Measurements from ENCODE around the gene BLOC1S2. TPM values are rescaled to one million over a fixed set of nuclear protein-coding genes. Genes with fewer than 3 reads are reported as not detected.

BLOC1S2 gene
- total and polyA plus RNA-seq, 4 donors: 18.0 to 54.2 (median 47.1) TPM

GRCh38 chr10:100333106-100333505 lies 46.6 kb upstream of the BLOC1S2 start:
- Histone ChIP-seq H3K4me1 (ENCODE audit: control insufficient read depth in 5 of 5, insufficient read depth in 5 of 5, low read length in 5 of 5) (no peaks in the 10 kb centered on the region), H3K27me3 (ENCODE audit: control insufficient read depth in 3 of 3, insufficient read depth in 3 of 3, low read length in 2 of 3) (peaks cover 0 to 31% (median 19%) of the 10 kb centered on the region in 3 donors)

GRCh38 chr10:100330079-100330478 lies 43.6 kb upstream of the BLOC1S2 start, which contains the start of gene PKD2L1:
PKD2L1 (minus strand) TSS chr10:100330228; CDS start chr10:100330103, 125 bp downstream.
- H3K4me3 ChIP-seq: no peak within 1 kb of the TSS
- no peak within 1 kb of the TSS for H3K9ac ChIP-seq (ENCODE audit: insufficient read depth in 1 of 2, low read length in 2 of 2)
- ATAC-seq (ENCODE audit: insufficient read depth, low FRiP score): no peak
- no peak within 1 kb of the TSS for H3K27ac ChIP-seq (ENCODE audit: low read depth in 1 of 2, low read length in 1 of 2)
- TF ChIP-seq CTCF (IDR thresholded peaks at IDR 0.05; ENCODE audit: control extremely low read depth, extremely low read depth): no peak
- no peaks in the 10 kb centered on the region for H3K36me3 ChIP-seq (ENCODE audit: control insufficient read depth in 4 of 4, insufficient read depth in 4 of 4, low read length in 4 of 4)
- 67 to 71% methylated on average over 5 of the region's 5 CpGs for WGBS, 2 donors
- no peak for DNase-seq
- peaks cover 0 to 52% (median 19%) of the 10 kb centered on the region in 3 donors for H3K27me3 ChIP-seq (ENCODE audit: control insufficient read depth in 3 of 3, insufficient read depth in 3 of 3, low read length in 2 of 3)
- H3K4me1 ChIP-seq (ENCODE audit: control insufficient read depth in 5 of 5, insufficient read depth in 5 of 5, low read length in 5 of 5): no peaks in the 10 kb centered on the region
- no peaks in the 10 kb centered on the region for H3K9me3 ChIP-seq (ENCODE audit: control insufficient read depth in 4 of 4, insufficient read depth in 3 of 4, low read length in 3 of 4)

More at GRCh38 chr10:100333106-100333505, 46.6 kb upstream of the BLOC1S2 start:
- H3K4me3 ChIP-seq: no peak overlapping the region
- H3K9ac ChIP-seq (ENCODE audit: insufficient read depth in 1 of 2, low read length in 2 of 2): no peak overlapping the region
- DNase-seq (no peak), ATAC-seq (ENCODE audit: insufficient read depth, low FRiP score) (no peak)
- no peak overlapping the region for H3K27ac ChIP-seq (ENCODE audit: low read depth in 1 of 2, low read length in 1 of 2)
- H3K9me3 ChIP-seq (ENCODE audit: control insufficient read depth in 4 of 4, insufficient read depth in 3 of 4, low read length in 3 of 4): no peaks in the 10 kb centered on the region
- no peaks in the 10 kb centered on the region for H3K36me3 ChIP-seq (ENCODE audit: control insufficient read depth in 4 of 4, insufficient read depth in 4 of 4, low read length in 4 of 4)
- no peak for TF ChIP-seq CTCF (IDR thresholded peaks at IDR 0.05; ENCODE audit: control extremely low read depth, extremely low read depth)
- 62 to 73% methylated on average over 4 of the region's 4 CpGs for WGBS, 2 donors

GRCh38 chr10:100328198-100328597 lies 41.7 kb upstream of the BLOC1S2 start:
- Histone ChIP-seq H3K9ac (ENCODE audit: insufficient read depth in 1 of 2, low read length in 2 of 2) (no peak overlapping the region), H3K4me1 (ENCODE audit: control insufficient read depth in 5 of 5, insufficient read depth in 5 of 5, low read length in 5 of 5) (no peaks in the 10 kb centered on the region), H3K9me3 (ENCODE audit: control insufficient read depth in 4 of 4, insufficient read depth in 3 of 4, low read length in 3 of 4) (no peaks in the 10 kb centered on the region), H3K27ac (ENCODE audit: low read depth in 1 of 2, low read length in 1 of 2) (no peak overlapping the region), H3K4me3 (no peak overlapping the region), H3K36me3 (ENCODE audit: control insufficient read depth in 4 of 4, insufficient read depth in 4 of 4, low read length in 4 of 4) (no peaks in the 10 kb centered on the region), H3K27me3 (ENCODE audit: control insufficient read depth in 3 of 3, insufficient read depth in 3 of 3, low read length in 2 of 3) (peaks cover 0 to 48% (median 19%) of the 10 kb centered on the region in 3 donors)
- DNase-seq: no peak
- no peak for TF ChIP-seq CTCF (IDR thresholded peaks at IDR 0.05; ENCODE audit: control extremely low read depth, extremely low read depth)
- no peak for ATAC-seq (ENCODE audit: insufficient read depth, low FRiP score)
- 70 to 72% methylated on average over 5 of the region's 5 CpGs for WGBS, 2 donors

GRCh38 chr10:100327718-100328009 lies 41.2 kb upstream of the BLOC1S2 start:
- Histone ChIP-seq H3K4me3 (no peak overlapping the region), H3K27ac (ENCODE audit: low read depth in 1 of 2, low read length in 1 of 2) (no peak overlapping the region), H3K27me3 (ENCODE audit: control insufficient read depth in 3 of 3, insufficient read depth in 3 of 3, low read length in 2 of 3) (peaks cover 0 to 48% (median 19%) of the 10 kb centered on the region in 3 donors), H3K9ac (ENCODE audit: insufficient read depth in 1 of 2, low read length in 2 of 2) (no peak overlapping the region), H3K9me3 (ENCODE audit: control insufficient read depth in 4 of 4, insufficient read depth in 3 of 4, low read length in 3 of 4) (no peaks in the 10 kb centered on the region), H3K4me1 (ENCODE audit: control insufficient read depth in 5 of 5, insufficient read depth in 5 of 5, low read length in 5 of 5) (no peaks in the 10 kb centered on the region), H3K36me3 (ENCODE audit: control insufficient read depth in 4 of 4, insufficient read depth in 4 of 4, low read length in 4 of 4) (no peaks in the 10 kb centered on the region)
- 83 to 84% methylated on average over 3 of the region's 3 CpGs for WGBS, 2 donors
- no peak for TF ChIP-seq CTCF (IDR thresholded peaks at IDR 0.05; ENCODE audit: control extremely low read depth, extremely low read depth)
- no peak for ATAC-seq (ENCODE audit: insufficient read depth, low FRiP score)
- no peak for DNase-seq

All from lung (tissue), 12 donors.